Measurements from ENCODE around the gene SRSF11. TPM values are rescaled to one million over a fixed set of nuclear protein-coding genes. Genes with fewer than 3 reads are reported as not detected.

The SRSF11 gene
- total and polyA plus RNA-seq, 2 of the 4 experiments (the other 2 are of a cell fraction), result 94.5 to 149 TPM

- in situ Hi-C loops (cut with MboI; ENCODE audit: low sequenced_read_pairs), result no loop called here
Observed at GRCh38 chr1:70265946-70266345, 44.8 kb downstream of the SRSF11 start.

More at GRCh38 chr1:70265946-70266345, 44.8 kb downstream of the SRSF11 start:
- H3K4ac ChIP-seq (ENCODE audit: low read depth, low read length), result no peak overlapping the region
- no peak overlapping the region for H3K9ac ChIP-seq (ENCODE audit: low read depth, low read length)
- no peak overlapping the region for H4K91ac ChIP-seq (ENCODE audit: insufficient read depth, low read depth, low read length)
- no peak overlapping the region for H2AFZ ChIP-seq (replicated peaks; ENCODE audit: low read length, poor library complexity)
- BruUV-seq (replicated peaks), result no TSS peak
- CTCF ChIA-PET, result interaction anchor here (0.6 kb wide), 1 partner anchor 48 kb away, joined by 9 read pairs; no protein-coding TSS in a partner anchor
- peaks cover 19% of the 10 kb centered on the region for H3K36me3 ChIP-seq (ENCODE audit: control insufficient read depth, insufficient read depth, low read length)
- no peak for DNase-seq
- H3K27me3 ChIP-seq (ENCODE audit: control insufficient read depth, insufficient read depth, low read length), result no peaks in the 10 kb centered on the region
- H4K8ac ChIP-seq (ENCODE audit: low read depth in 2 of 2, low read length in 2 of 2), result no peak overlapping the region
- H3K23ac ChIP-seq (ENCODE audit: low read depth, low read length), result no peak overlapping the region
- intact Hi-C loops (cut with micrococcal nuclease), result no loop called here
- H3K9me3 ChIP-seq (ENCODE audit: control insufficient read depth, insufficient read depth, low read length), result peaks cover 5% of the 10 kb centered on the region
- no peak overlapping the region for H3K4me3 ChIP-seq (ENCODE audit: insufficient read depth, low read depth, low read length)
- H4K20me1 ChIP-seq (ENCODE audit: insufficient read depth, low read length), result no peaks in the 10 kb centered on the region
- no peak for ATAC-seq (ENCODE audit: low read depth)
- TF ChIP-seq NFE2L2 (IDR thresholded peaks at IDR 0.05; ENCODE audit: low read depth, low read length), result no peak
- no peak for TF ChIP-seq MAZ (IDR thresholded peaks at IDR 0.05; ENCODE audit: borderline replicate concordance, low read depth, low read length)
- no peak for TF ChIP-seq RFX5 (IDR thresholded peaks at IDR 0.05; ENCODE audit: low read depth, low read length)
- no peak for TF ChIP-seq CEBPB (IDR thresholded peaks at IDR 0.05; ENCODE audit: low read depth, low read length)
- TF ChIP-seq SMC3 (IDR thresholded peaks at IDR 0.05; ENCODE audit: low read depth, low read length), result no peak
- no peak for TF ChIP-seq MAFK (IDR thresholded peaks at IDR 0.05; ENCODE audit: low read depth, low read length)
- no peak for TF ChIP-seq CHD1 (IDR thresholded peaks at IDR 0.05; ENCODE audit: low read depth, low read length)
- no peak for TF ChIP-seq RAD21 (IDR thresholded peaks at IDR 0.05; ENCODE audit: low read length)
- no peak for TF ChIP-seq POLR2A (IDR thresholded peaks at IDR 0.05; ENCODE audit: low read depth, low read length)
- no peak overlapping the region for H3K27ac ChIP-seq (ENCODE audit: insufficient read depth, low read length)
- H2BK120ac ChIP-seq (ENCODE audit: low read depth, low read length), result no peak overlapping the region
- no peaks in the 10 kb centered on the region for H3K9me1 ChIP-seq (ENCODE audit: insufficient read depth, low read length)
- dilution Hi-C loops (cut with HindIII; ENCODE audit: low sequenced_read_pairs, unreplicated experiment), result no loop called here
- WGBS, 2 experiments (ENCODE audit: extremely low coverage in 2 of 2, insufficient read length in 1 of 2), result no CpG with 5 or more reads among the region's 1 CpG
- POLR2A ChIA-PET (ENCODE audit: unreplicated experiment), result no interaction called here
- H4K5ac ChIP-seq (ENCODE audit: low read depth, low read length), result no peak overlapping the region
- H3K79me1 ChIP-seq (ENCODE audit: low read depth in 1 of 2, low read length in 2 of 2), result peaks cover 0 to 6% of the 10 kb centered on the region in 2 experiments; a peak in 1 of 4 replicates
- H2BK15ac ChIP-seq (ENCODE audit: low read depth, low read length), result no peak overlapping the region
- H2BK5ac ChIP-seq (ENCODE audit: low read depth, low read length, poor library complexity, severe bottlenecking), result no peak overlapping the region
- H2BK20ac ChIP-seq (ENCODE audit: low read depth, low read length), result no peak overlapping the region
- H2AK9ac ChIP-seq (replicated peaks; ENCODE audit: low read depth, low read length, poor library complexity), result no peak overlapping the region
- H3K18ac ChIP-seq (ENCODE audit: low read depth, low read length), result no peak overlapping the region
- H3K14ac ChIP-seq (replicated peaks; ENCODE audit: low read depth, low read length), result no peak overlapping the region
- no peak overlapping the region for H3K56ac ChIP-seq (ENCODE audit: extremely low read depth, insufficient read depth, low read length)
- no peak overlapping the region for H2AK5ac ChIP-seq (ENCODE audit: low read depth, low read length)
- H3K4me2 ChIP-seq (ENCODE audit: low read depth, low read length), result no peak overlapping the region
- no peaks in the 10 kb centered on the region for H3K4me1 ChIP-seq (ENCODE audit: control insufficient read depth, insufficient read depth, low read length)
